Keratinocyte (primary cell): Measurements from ENCODE around the gene CD2AP. TPM values are rescaled to one million over a fixed set of nuclear protein-coding genes. Genes with fewer than 3 reads are reported as not detected.

Experiments used
- DNase-seq: peaks from one replicate; pipeline ENCODE4 v3.0.0-alpha.2; 2011; ENCODE audit warnings: low read depth, missing footprints, low spot score
- FAIRE-seq: peaks from 2 replicates; lab custom pipeline; 2011; peaks lifted over from hg19 to GRCh38; lab: Jason Lieb, UNC
- H2AFZ ChIP-seq: 2 replicates; pipeline ENCODE4 v1.6.0; 2012; ENCODE audit warnings: low read length, control low read depth, inconsistent platforms; ENCODE audit not compliant: control insufficient read depth
- H3K27ac ChIP-seq: 2 replicates; pipeline ENCODE4 v1.5.1; 2011; ENCODE audit warnings: low read length; ENCODE audit not compliant: control insufficient read depth, insufficient read depth
- H3K27me3 ChIP-seq: 3 replicates; pipeline ENCODE4 v1.6.0; 2011; ENCODE audit warnings: low read length; ENCODE audit not compliant: control insufficient read depth, insufficient read depth; ENCODE audit errors: extremely low read depth
- H3K36me3 ChIP-seq, 2 experiments: 2 replicates in 1 of 2; 3 replicates in 1 of 2; pipeline ENCODE4 v1.5.1; 2011; ENCODE audit warnings: low read length in 2 of 2, mild to moderate bottlenecking in 1 of 2; ENCODE audit not compliant: control insufficient read depth in 2 of 2, insufficient read depth in 2 of 2; ENCODE audit errors: extremely low read depth in 1 of 2
- H3K4me1 ChIP-seq: 3 replicates; pipeline ENCODE4 v1.5.1; 2011; ENCODE audit warnings: low read length; ENCODE audit not compliant: control insufficient read depth, insufficient read depth; ENCODE audit errors: extremely low read depth
- H3K4me2 ChIP-seq: 3 replicates; pipeline ENCODE4 v1.6.0; 2011; ENCODE audit warnings: low read depth, low read length; ENCODE audit not compliant: control insufficient read depth, insufficient read depth; ENCODE audit errors: extremely low read depth
- H3K4me3 ChIP-seq, 3 experiments: fragments of 200-600 bp in 1 of 3; sonication (generic) in 1 of 3; 2 replicates in 2 of 3; 3 replicates in 1 of 3; pipeline ENCODE4 v1.5.1; 2011 to 2016; ENCODE audit warnings: low read length in 3 of 3, mild to moderate bottlenecking in 3 of 3, control low read depth in 2 of 3, inconsistent platforms in 1 of 3, low read depth in 1 of 3, mixed read lengths in 1 of 3, mixed run types in 1 of 3, moderate library complexity in 1 of 3; ENCODE audit not compliant: control insufficient read depth in 2 of 3, insufficient read depth in 2 of 3; ENCODE audit errors: extremely low read depth in 1 of 3
- H3K79me2 ChIP-seq: 2 replicates; pipeline ENCODE4 v1.6.0; 2012; ENCODE audit warnings: low read length; ENCODE audit not compliant: control insufficient read depth, insufficient read depth
- H3K9ac ChIP-seq: 3 replicates; pipeline ENCODE4 v1.6.0; 2011; ENCODE audit warnings: low read length; ENCODE audit not compliant: control insufficient read depth, insufficient read depth; ENCODE audit errors: extremely low read depth
- H3K9me1 ChIP-seq: 3 replicates; pipeline ENCODE4 v1.6.0; 2011; ENCODE audit warnings: low read length; ENCODE audit not compliant: control insufficient read depth, insufficient read depth; ENCODE audit errors: extremely low read depth
- H3K9me3 ChIP-seq: 2 replicates; pipeline ENCODE4 v1.5.1; 2012; ENCODE audit warnings: low read depth, low read length; ENCODE audit not compliant: control insufficient read depth
- H4K20me1 ChIP-seq: 3 replicates; pipeline ENCODE4 v1.6.0; 2011; ENCODE audit warnings: low read length; ENCODE audit not compliant: control insufficient read depth, insufficient read depth; ENCODE audit errors: extremely low read depth
- CTCF ChIP-seq, 3 experiments: IDR thresholded peaks in 1 of 3; conservative IDR thresholded peaks in 1 of 3; optimal IDR thresholded peaks in 1 of 3; 2 replicates in 2 of 3; 3 replicates in 1 of 3; pipeline versions ENCODE3 to v1.5.1; 2011; ENCODE audit warnings: low read length in 3 of 3, mild to moderate bottlenecking in 3 of 3, moderate library complexity in 2 of 3, control low read depth in 1 of 3, inconsistent platforms in 1 of 3; ENCODE audit not compliant: insufficient read depth in 2 of 3; ENCODE audit errors: extremely low read depth in 1 of 3
- EZH2 ChIP-seq: IDR thresholded peaks from one replicate; pipeline ENCODE4 v1.6.1; 2012; ENCODE audit warnings: inconsistent platforms, mild to moderate bottlenecking, low read length, moderate library complexity
- dilution Hi-C: fragments of 300-500 bp; cut with MboI; formaldehyde crosslinking; loops from one replicate; pipeline ENCODE4 v1.7.0; 2020; ENCODE audit warnings: low sequenced_read_pairs; ENCODE audit not compliant: extremely low pct_ligation_motif_present
- polyA plus RNA-seq, 5 experiments: library from polyadenylated mRNA; depleted of rRNA in 3 of 5; stranded (reverse) in 3 of 5; stranded (forward) in 1 of 5; unstranded in 1 of 5; fragments of >200 nt; gene quantifications; 1 replicate in 1 of 5; 2 replicates in 3 of 5; 3 replicates in 1 of 5; pipeline versions ENCODE4 v1.2.1 to v1.2.3, GENCODE V29; 2011 to 2012; ENCODE audit warnings: missing spikeins in 2 of 5, low read depth in 1 of 5, low replicate concordance in 1 of 5

The CD2AP gene
- polyA plus RNA-seq, 1 donor (not counting 4 experiments of a cell fraction or from before 2014, with no cell fraction given) = 23.9 TPM

- peaks cover 7% of the 10 kb centered on the region for H4K20me1 ChIP-seq
- H3K27me3 ChIP-seq = no peaks in the 10 kb centered on the region
- FAIRE-seq (no peak), DNase-seq (no peak)
- dilution Hi-C loops = no loop called here
- H3K36me3 ChIP-seq = no peaks in the 10 kb centered on the region
- H3K4me3 ChIP-seq = no peak overlapping the region
- no peak overlapping the region for H3K4me2 ChIP-seq
- H3K9me1 ChIP-seq = no peaks in the 10 kb centered on the region
- H3K4me1 ChIP-seq = no peaks in the 10 kb centered on the region
- H3K9me3 ChIP-seq = no peaks in the 10 kb centered on the region
- no peak overlapping the region for H3K9ac ChIP-seq
- H3K79me2 ChIP-seq = peaks cover 98% of the 10 kb centered on the region
- H3K27ac ChIP-seq = no peak overlapping the region
- no peak overlapping the region for H2AFZ ChIP-seq
- no peak for TF ChIP-seq CTCF (optimal IDR thresholded peaks at IDR 0.05 in 1 of 3, IDR thresholded peaks at IDR 0.05 in 1 of 3, conservative IDR thresholded peaks at IDR 0.05 in 1 of 3; ENCODE audit: extremely low read depth in 1 of 3, insufficient read depth in 2 of 3, low read length in 3 of 3)
- TF ChIP-seq EZH2 = no peak
These were observed 19.5 kb downstream of the CD2AP start for GRCh38 chr6:47496935-47497579.

- TF ChIP-seq EZH2 = no peak
- TF ChIP-seq CTCF (optimal IDR thresholded peaks at IDR 0.05 in 1 of 3, IDR thresholded peaks at IDR 0.05 in 1 of 3, conservative IDR thresholded peaks at IDR 0.05 in 1 of 3; ENCODE audit: extremely low read depth in 1 of 3, insufficient read depth in 2 of 3, low read length in 3 of 3) = no peak
- H2AFZ ChIP-seq = no peak overlapping the region
- DNase-seq (no peak), FAIRE-seq (no peak)
- peaks cover 73% of the 10 kb centered on the region for H3K79me2 ChIP-seq
- peaks cover 4% of the 10 kb centered on the region for H4K20me1 ChIP-seq
- H3K27ac ChIP-seq = no peak overlapping the region
- H3K27me3 ChIP-seq = no peaks in the 10 kb centered on the region
- no peaks in the 10 kb centered on the region for H3K36me3 ChIP-seq
- no peak overlapping the region for H3K4me3 ChIP-seq
- H3K9me3 ChIP-seq = no peaks in the 10 kb centered on the region
- no peak overlapping the region for H3K4me2 ChIP-seq
- H3K4me1 ChIP-seq = no peaks in the 10 kb centered on the region
- dilution Hi-C loops = no loop called here
- no peak overlapping the region for H3K9ac ChIP-seq
- no peaks in the 10 kb centered on the region for H3K9me1 ChIP-seq
These were observed 25.3 kb downstream of the CD2AP start for GRCh38 chr6:47502920-47503319.
